Measurements from ENCODE around the gene DNAI1. TPM values are rescaled to one million over a fixed set of nuclear protein-coding genes. Genes with fewer than 3 reads are reported as not detected.

Gene DNAI1
- total RNA-seq, 2 experiments from 2014 or later: 0.34 TPM; not detected in 1

DNA sequence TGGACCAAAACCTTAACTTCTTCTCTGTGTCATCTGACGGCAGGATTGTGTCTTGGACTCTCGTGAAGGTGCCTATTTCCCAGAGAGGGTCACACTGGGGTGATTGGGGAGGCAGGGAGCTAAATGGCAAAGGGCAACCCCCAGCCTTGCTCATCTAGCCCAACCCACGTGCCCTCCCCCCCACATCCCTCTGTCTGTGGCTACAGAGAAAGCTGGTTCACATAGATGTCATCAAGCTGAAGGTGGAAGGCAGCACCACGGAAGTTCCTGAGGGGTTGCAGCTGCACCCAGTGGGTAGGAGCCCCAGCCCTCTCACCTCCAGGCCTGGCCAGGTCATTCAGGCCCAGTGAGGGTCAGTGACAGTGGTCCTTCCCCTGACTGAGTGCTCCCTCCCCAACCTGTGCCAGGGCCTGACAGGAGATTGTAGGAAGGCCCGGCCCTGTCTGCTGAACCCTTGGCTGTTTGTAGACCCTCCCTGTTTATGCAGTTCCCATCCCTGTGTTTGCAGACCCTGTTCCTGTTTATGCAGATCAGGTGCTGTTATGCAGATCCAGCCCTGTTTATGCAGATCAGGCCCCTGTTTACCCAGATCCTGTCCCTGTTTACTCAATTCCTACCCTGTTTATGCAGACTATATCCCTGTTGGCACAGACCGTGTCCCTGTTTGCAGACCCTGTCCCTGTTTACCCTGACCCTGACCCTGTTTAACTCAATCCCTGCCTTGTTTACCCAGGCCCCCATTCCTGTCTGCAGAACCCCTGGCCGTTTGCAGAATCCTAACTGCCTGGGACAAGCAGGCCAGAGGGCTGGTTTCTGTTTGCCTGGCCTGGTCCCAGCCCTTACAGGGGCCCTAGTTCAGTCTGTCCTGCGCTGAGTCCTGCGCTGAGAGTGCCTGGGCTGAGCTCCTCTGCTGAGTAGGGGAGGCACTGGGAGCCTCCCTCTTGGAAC, 53.8 kb downstream of the DNAI1 start:
- ChIA-PET CTCF (interaction anchor here (0.7 to 3.2 kb wide), 2 partner anchors 11 to 15 kb away, joined by 3 to 14 read pairs; no protein-coding TSS in a partner anchor), POLR2A (no interaction called here)
- Mint-ChIP-seq H3K4me3 (no peak overlapping the region), H3K9me3 (ENCODE audit: low read depth) (no peaks in the 10 kb centered on the region), H3K36me3 (ENCODE audit: low read depth) (no peaks in the 10 kb centered on the region), H3K27me3 (no peaks in the 10 kb centered on the region), H3K27ac (no peak overlapping the region), H3K4me1 (no peaks in the 10 kb centered on the region)
- ATAC-seq (no peak), DNase-seq (no peak)
- intact Hi-C loops (cut with DNase I, micrococcal nuclease): no loop called here

DNA sequence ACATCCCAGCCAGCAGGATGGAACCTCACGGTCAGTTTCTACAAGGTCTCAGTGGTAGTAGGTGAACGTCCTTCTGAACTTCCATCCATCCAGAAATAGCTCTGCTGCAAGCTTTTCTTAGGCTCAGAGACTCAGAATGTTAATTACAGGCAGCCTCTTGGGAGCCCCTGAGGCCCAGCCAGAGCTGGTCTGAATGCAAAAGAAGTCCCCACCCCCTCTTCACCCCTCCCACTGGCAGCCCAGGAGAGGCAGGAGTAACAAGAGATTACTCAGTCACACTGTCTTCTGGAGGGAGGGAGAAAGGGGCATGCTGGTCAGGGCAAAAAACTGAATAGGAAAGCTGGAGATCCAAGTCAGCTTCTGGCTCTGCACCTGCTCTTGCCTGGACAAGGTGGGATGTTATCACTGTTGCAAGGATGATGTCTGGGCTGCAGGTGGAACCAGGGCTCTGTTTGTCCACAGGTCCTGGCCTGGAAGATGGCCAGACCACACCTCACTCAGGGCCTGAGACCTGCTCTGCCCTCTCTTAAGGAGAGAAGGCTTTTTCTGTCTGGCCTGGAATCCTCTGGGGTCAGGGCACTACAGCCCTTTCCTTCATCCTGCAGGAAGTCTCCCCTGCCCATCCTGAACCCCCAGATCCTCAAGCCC, 55.1 kb downstream of the DNAI1 start:
- no peak for ATAC-seq
- Mint-ChIP-seq H3K9me3 (ENCODE audit: low read depth) (no peaks in the 10 kb centered on the region), H3K27ac (no peak overlapping the region), H3K4me3 (no peak overlapping the region), H3K36me3 (ENCODE audit: low read depth) (no peaks in the 10 kb centered on the region), H3K27me3 (no peaks in the 10 kb centered on the region), H3K4me1 (no peaks in the 10 kb centered on the region)
- ChIA-PET POLR2A (no interaction called here), CTCF (interaction anchor here (0.7 to 2.1 kb wide), 2 partner anchors 16 to 110 kb away, joined by 3 to 6 read pairs; no protein-coding TSS in a partner anchor)
- no peak for DNase-seq
- intact Hi-C loops (cut with DNase I, micrococcal nuclease): no loop called here

DNA sequence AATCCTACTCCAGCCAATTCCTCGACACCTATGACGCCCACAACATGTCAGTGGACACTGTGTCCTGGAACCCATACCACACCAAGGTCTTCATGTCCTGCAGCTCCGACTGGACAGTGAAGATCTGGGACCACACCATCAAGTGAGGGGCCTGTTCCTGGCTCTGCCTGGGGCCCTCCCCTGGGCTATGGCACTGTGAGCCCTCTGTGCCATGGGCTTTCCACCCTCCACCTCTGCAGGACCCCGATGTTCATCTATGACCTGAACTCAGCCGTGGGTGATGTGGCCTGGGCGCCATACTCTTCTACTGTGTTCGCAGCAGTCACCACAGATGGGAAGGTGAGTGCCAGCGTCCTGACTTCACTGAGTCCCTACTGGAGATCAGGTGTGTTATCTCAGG, 55.8 kb downstream of the DNAI1 start:
- CTCF ChIA-PET: interaction anchor here (1.4 to 2.1 kb wide), 2 partner anchors 11 to 110 kb away, joined by 3 to 6 read pairs; no protein-coding TSS in a partner anchor
- ATAC-seq: no peak
- intact Hi-C loops (cut with DNase I, micrococcal nuclease): no loop called here
- H3K4me3 Mint-ChIP-seq: no peak overlapping the region
- H3K4me1 Mint-ChIP-seq: no peaks in the 10 kb centered on the region
- no peaks in the 10 kb centered on the region for H3K27me3 Mint-ChIP-seq
- POLR2A ChIA-PET: no interaction called here
- no peak overlapping the region for H3K27ac Mint-ChIP-seq
- no peaks in the 10 kb centered on the region for H3K9me3 Mint-ChIP-seq (ENCODE audit: low read depth)
- no peaks in the 10 kb centered on the region for H3K36me3 Mint-ChIP-seq (ENCODE audit: low read depth)
- DNase-seq: no peak

DNA sequence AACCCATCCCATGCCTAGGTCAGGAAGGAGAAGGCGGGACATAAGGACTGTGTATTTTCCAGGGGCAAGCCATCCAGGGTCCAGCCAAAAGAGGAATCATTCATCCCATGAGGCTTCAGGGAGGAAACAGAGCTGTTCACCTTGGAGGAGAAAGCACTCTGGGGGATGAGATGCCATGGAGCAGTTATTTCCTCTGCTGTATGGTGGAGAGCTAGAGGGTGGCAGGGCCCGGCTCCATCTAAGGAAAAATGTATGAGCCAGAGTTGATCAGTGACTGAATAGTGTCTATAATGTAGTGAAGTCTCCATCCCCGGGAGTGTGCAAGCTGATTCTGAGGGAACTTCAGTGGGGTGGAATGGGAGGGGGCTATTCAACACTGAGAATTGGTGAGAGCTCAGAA, 56.2 kb downstream of the DNAI1 start:
- no peaks in the 10 kb centered on the region for H3K36me3 Mint-ChIP-seq (ENCODE audit: low read depth)
- no peak overlapping the region for H3K4me3 Mint-ChIP-seq
- ChIA-PET POLR2A (no interaction called here), CTCF (interaction anchor here (1.4 to 2.1 kb wide), 2 partner anchors 10 to 111 kb away, joined by 3 to 6 read pairs; no protein-coding TSS in a partner anchor)
- no peak for ATAC-seq
- no peak overlapping the region for H3K27ac Mint-ChIP-seq
- no peaks in the 10 kb centered on the region for H3K9me3 Mint-ChIP-seq (ENCODE audit: low read depth)
- H3K27me3 Mint-ChIP-seq: no peaks in the 10 kb centered on the region
- H3K4me1 Mint-ChIP-seq: no peaks in the 10 kb centered on the region
- DNase-seq: no peak
- intact Hi-C loops (cut with DNase I, micrococcal nuclease): no loop called here

GRCh38 chr9:34515959-34516358, 57.4 kb downstream of the DNAI1 start:
- ChIA-PET CTCF (no interaction called here), POLR2A (no interaction called here)
- Mint-ChIP-seq H3K27ac (no peak overlapping the region), H3K4me1 (no peaks in the 10 kb centered on the region), H3K27me3 (no peaks in the 10 kb centered on the region), H3K36me3 (ENCODE audit: low read depth) (no peaks in the 10 kb centered on the region), H3K9me3 (ENCODE audit: low read depth) (no peaks in the 10 kb centered on the region), H3K4me3 (no peak overlapping the region)
- intact Hi-C loops (cut with DNase I, micrococcal nuclease): no loop called here
- ATAC-seq (no peak), DNase-seq (no peak)

GRCh38 chr9:34517185-34517584, 58.6 kb downstream of the DNAI1 start:
- CTCF ChIA-PET: no interaction called here
- no peak for ATAC-seq
- intact Hi-C loops (cut with DNase I, micrococcal nuclease): no loop called here

DNA sequence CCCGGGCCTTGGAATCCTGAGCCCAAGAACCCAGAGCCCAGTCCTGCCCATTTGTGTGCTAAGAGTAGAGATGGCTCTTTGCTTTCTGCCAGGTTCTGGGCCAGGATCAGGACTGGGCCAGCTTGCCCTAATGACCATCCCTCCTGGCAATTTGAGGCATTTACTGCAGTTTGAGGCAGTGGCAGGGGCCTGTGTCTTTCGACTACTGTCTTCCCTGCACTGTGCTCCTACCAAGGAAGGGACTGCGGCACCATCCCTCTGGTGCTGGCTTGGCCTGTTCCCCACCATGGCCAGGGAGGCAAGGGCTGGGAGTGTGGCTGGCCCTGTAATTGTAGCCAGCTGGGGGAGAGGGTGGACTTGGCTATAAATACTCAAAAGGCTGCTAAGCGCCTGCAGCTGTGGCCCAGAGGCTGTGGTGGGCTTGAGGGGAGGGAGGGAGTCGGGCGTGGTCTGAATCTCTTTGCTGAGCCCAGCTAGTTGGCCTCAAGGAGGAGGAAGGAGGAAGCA, 59.6 kb downstream of the DNAI1 start:
- POLR2A ChIA-PET: no interaction called here
- DNase-seq (no peak), ATAC-seq (no peak)
- intact Hi-C loops (cut with DNase I, micrococcal nuclease): no loop called here
- Mint-ChIP-seq H3K9me3 (ENCODE audit: low read depth) (no peaks in the 10 kb centered on the region), H3K4me1 (peaks cover 4% of the 10 kb centered on the region), H3K27me3 (peaks cover 4% of the 10 kb centered on the region), H3K4me3 (no peak overlapping the region), H3K27ac (no peak overlapping the region), H3K36me3 (ENCODE audit: low read depth) (no peaks in the 10 kb centered on the region)
- CTCF ChIA-PET: interaction anchor here (1.5 kb wide), 1 partner anchor 73 kb away, joined by 4 read pairs; no protein-coding TSS in a partner anchor

More at GRCh38 chr9:34517185-34517584, 58.6 kb downstream of the DNAI1 start:
- Mint-ChIP-seq H3K36me3 (ENCODE audit: low read depth) (no peaks in the 10 kb centered on the region), H3K4me3 (no peak overlapping the region), H3K27ac (no peak overlapping the region), H3K27me3 (peaks cover under 1% of the 10 kb centered on the region), H3K9me3 (ENCODE audit: low read depth) (no peaks in the 10 kb centered on the region), H3K4me1 (no peaks in the 10 kb centered on the region)
- POLR2A ChIA-PET: no interaction called here
- no peak for DNase-seq

- H3K9me3 Mint-ChIP-seq (ENCODE audit: low read depth): no peaks in the 10 kb centered on the region
- DNase-seq (no peak), ATAC-seq (no peak)
- H3K27me3 Mint-ChIP-seq: peaks cover 4% of the 10 kb centered on the region
- ChIA-PET CTCF (interaction anchor here (1.1 to 1.5 kb wide), 3 partner anchors 73 to 115 kb away, joined by 3 to 4 read pairs (median 3); no protein-coding TSS in a partner anchor), POLR2A (no interaction called here)
- H3K27ac Mint-ChIP-seq: no peak overlapping the region
- intact Hi-C loops (cut with DNase I, micrococcal nuclease): no loop called here
- no peaks in the 10 kb centered on the region for H3K36me3 Mint-ChIP-seq (ENCODE audit: low read depth)
- no peak overlapping the region for H3K4me3 Mint-ChIP-seq
- H3K4me1 Mint-ChIP-seq: peaks cover 7% of the 10 kb centered on the region
These were observed 60.3 kb downstream of the DNAI1 start for GRCh38 chr9:34518896-34519295.

- H3K4me3 Mint-ChIP-seq: no peak overlapping the region
- peaks cover 4% of the 10 kb centered on the region for H3K27me3 Mint-ChIP-seq
- no peaks in the 10 kb centered on the region for H3K36me3 Mint-ChIP-seq (ENCODE audit: low read depth)
- ATAC-seq (no peak), DNase-seq (no peak)
- no peaks in the 10 kb centered on the region for H3K9me3 Mint-ChIP-seq (ENCODE audit: low read depth)
- intact Hi-C loops (cut with DNase I, micrococcal nuclease): loop anchor here in 1 of 2 experiments (5.0 kb wide), 2 partner anchors 593 to 1968 kb away; no protein-coding TSS in a partner anchor
- H3K4me1 Mint-ChIP-seq: peaks cover 12% of the 10 kb centered on the region
- ChIA-PET POLR2A (no interaction called here), CTCF (interaction anchor here (1.1 kb wide), 2 partner anchors 72 to 116 kb away, joined by 3 read pairs; no protein-coding TSS in a partner anchor)
- H3K27ac Mint-ChIP-seq: no peak overlapping the region
These were observed 60.9 kb downstream of the DNAI1 start for GRCh38 chr9:34519321-34520020.

DNA sequence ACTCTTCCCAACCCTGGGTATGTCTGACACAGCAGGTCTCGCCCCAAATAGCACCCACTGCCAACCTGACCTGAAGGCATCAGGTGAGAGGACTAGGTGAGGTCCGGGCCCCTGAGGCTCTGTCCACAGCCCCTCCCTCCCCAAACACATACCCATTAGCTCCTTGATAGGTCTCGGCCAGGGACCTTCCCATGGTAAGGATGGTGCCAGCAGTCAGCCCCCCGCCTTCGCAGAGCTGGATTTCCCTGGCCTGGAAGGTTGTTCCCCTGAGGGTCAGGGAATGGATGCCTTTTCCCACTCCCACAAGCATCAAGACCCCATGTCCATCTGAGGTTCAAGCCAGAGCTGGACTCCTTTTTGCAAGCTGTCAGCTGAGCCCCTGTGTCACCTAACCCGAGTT, 61.5 kb downstream of the DNAI1 start:
- Mint-ChIP-seq H3K4me1 (peaks cover 19% of the 10 kb centered on the region), H3K4me3 (no peak overlapping the region), H3K36me3 (ENCODE audit: low read depth) (no peaks in the 10 kb centered on the region), H3K27ac (no peak overlapping the region), H3K27me3 (peaks cover 8% of the 10 kb centered on the region), H3K9me3 (ENCODE audit: low read depth) (no peaks in the 10 kb centered on the region)
- intact Hi-C loops (cut with DNase I, micrococcal nuclease): loop anchor here in 1 of 2 experiments (5.0 kb wide), 2 partner anchors 592 to 1967 kb away; no protein-coding TSS in a partner anchor
- POLR2A ChIA-PET: no interaction called here
- DNase-seq (no peak), ATAC-seq (no peak)
- CTCF ChIA-PET: interaction anchor here (1.1 kb wide), 1 partner anchor 116 kb away, joined by 3 read pairs; no protein-coding TSS in a partner anchor
